Osteoblast (primary cell): ENCODE data around the gene TNK1. TPM values are rescaled to one million over a fixed set of nuclear protein-coding genes. Genes with fewer than 3 reads are reported as not detected.

Experiments
- DNase-seq: peaks from one replicate; pipeline ENCODE4 v3.0.0; 2011; ENCODE audit warnings: low spot score, mixed read lengths; ENCODE audit not compliant: insufficient read length; ENCODE audit errors: missing footprints
- H2AFZ ChIP-seq: 2 replicates; pipeline ENCODE4 v1.6.0; 2011; ENCODE audit warnings: mild to moderate bottlenecking, low read length
- H3K27ac ChIP-seq: 2 replicates; pipeline ENCODE4 v1.5.1; 2011; ENCODE audit warnings: mild to moderate bottlenecking, low read depth, low read length, moderate library complexity
- H3K27me3 ChIP-seq: 2 replicates; pipeline ENCODE4 v1.6.0; 2012; ENCODE audit warnings: mild to moderate bottlenecking, control low read depth, inconsistent platforms, low read length, moderate library complexity; ENCODE audit not compliant: insufficient read depth
- H3K36me3 ChIP-seq: 2 replicates; pipeline ENCODE4 v1.5.1; 2011; ENCODE audit warnings: mild to moderate bottlenecking, low read length, control low read depth, moderate library complexity; ENCODE audit not compliant: insufficient read depth
- H3K4me1 ChIP-seq: 2 replicates; pipeline ENCODE4 v1.5.1; 2011; ENCODE audit warnings: mild to moderate bottlenecking, low read length, control low read depth, moderate library complexity; ENCODE audit not compliant: insufficient read depth
- H3K4me2 ChIP-seq: 2 replicates; pipeline ENCODE4 v1.6.0; 2011; ENCODE audit warnings: mild to moderate bottlenecking, low read length; ENCODE audit not compliant: insufficient read depth
- H3K4me3 ChIP-seq: fragments of 200-600 bp; sonication (generic); 3 replicates; pipeline ENCODE4 v1.5.1; 2012; ENCODE audit warnings: mild to moderate bottlenecking, low read length, inconsistent platforms; ENCODE audit not compliant: insufficient read depth
- H3K79me2 ChIP-seq: 2 replicates; pipeline ENCODE4 v1.6.0; 2012; ENCODE audit warnings: mild to moderate bottlenecking, low read length, control low read depth, inconsistent platforms; ENCODE audit not compliant: insufficient read depth
- H3K9me3 ChIP-seq: 2 replicates; pipeline ENCODE4 v1.5.1; 2011; ENCODE audit warnings: low read depth, low read length, control low read depth
- H4K20me1 ChIP-seq: 2 replicates; pipeline ENCODE4 v1.6.0; 2012; ENCODE audit warnings: mild to moderate bottlenecking, low read length, control low read depth; ENCODE audit not compliant: insufficient read depth
- CTCF ChIP-seq: IDR thresholded peaks from 2 replicates; pipeline ENCODE4 v1.5.1; 2011; ENCODE audit warnings: mild to moderate bottlenecking, low read depth, low read length, moderate library complexity; ENCODE audit errors: extremely low read depth
- total RNA-seq: library from RNA; depleted of rRNA; stranded (reverse); fragments of >200 nt; gene quantifications from 2 replicates; pipeline ENCODE4 v1.2.3, GENCODE V29; 2012

TNK1 gene
- total RNA-seq, 1 donor: 0.36 TPM

- peaks cover 3% of the 10 kb centered on the region for H3K4me1 ChIP-seq
- H3K4me3 ChIP-seq: peak overlapping the region; percentile 50
- peak overlapping the region; percentile 71 for H3K4me2 ChIP-seq
- H3K27me3 ChIP-seq: peaks cover 48% of the 10 kb centered on the region
- DNase-seq: peak; percentile 69
- H3K9me3 ChIP-seq: peaks cover 5% of the 10 kb centered on the region
- H3K27ac ChIP-seq: no peak overlapping the region
- no peaks in the 10 kb centered on the region for H4K20me1 ChIP-seq
- H2AFZ ChIP-seq: no peak overlapping the region
- H3K79me2 ChIP-seq: no peaks in the 10 kb centered on the region
- TF ChIP-seq CTCF: no peak
- H3K36me3 ChIP-seq: no peaks in the 10 kb centered on the region
Observed at GRCh38 chr17:7383371-7383741, 2.5 kb downstream of the TNK1 start.

- Histone ChIP-seq H3K9me3 (peaks cover 5% of the 10 kb centered on the region), H3K4me3 (peak overlapping the region; percentile 50), H3K36me3 (peaks cover 2% of the 10 kb centered on the region), H3K4me2 (peak overlapping the region; percentile 71), H2AFZ (no peak overlapping the region), H4K20me1 (peaks cover 2% of the 10 kb centered on the region), H3K27ac (no peak overlapping the region), H3K27me3 (peaks cover 48% of the 10 kb centered on the region), H3K79me2 (no peaks in the 10 kb centered on the region), H3K4me1 (peaks cover 3% of the 10 kb centered on the region)
- DNase-seq: peak; percentile 96
- TF ChIP-seq CTCF: no peak
Observed at GRCh38 chr17:7383742-7384488, 3.0 kb downstream of the TNK1 start.

- DNase-seq: no peak
- Histone ChIP-seq H3K4me3 (no peak overlapping the region), H3K79me2 (no peaks in the 10 kb centered on the region), H3K36me3 (peaks cover 9% of the 10 kb centered on the region), H3K4me2 (peak overlapping the region; percentile 71), H3K27me3 (peaks cover 44% of the 10 kb centered on the region), H2AFZ (no peak overlapping the region), H4K20me1 (peaks cover 2% of the 10 kb centered on the region), H3K9me3 (peaks cover under 1% of the 10 kb centered on the region), H3K27ac (no peak overlapping the region), H3K4me1 (peaks cover 3% of the 10 kb centered on the region)
- no peak for TF ChIP-seq CTCF
Observed at GRCh38 chr17:7384489-7385081, 3.7 kb downstream of the TNK1 start.

- peaks cover 9% of the 10 kb centered on the region for H3K4me1 ChIP-seq
- peaks cover 5% of the 10 kb centered on the region for H3K79me2 ChIP-seq
- no peak overlapping the region for H3K4me2 ChIP-seq
- no peak for TF ChIP-seq CTCF
- peaks cover 3% of the 10 kb centered on the region for H3K27me3 ChIP-seq
- peak; percentile 41 for DNase-seq
- peaks cover 2% of the 10 kb centered on the region for H4K20me1 ChIP-seq
- H3K27ac ChIP-seq: no peak overlapping the region
- H3K36me3 ChIP-seq: peaks cover 37% of the 10 kb centered on the region
- no peak overlapping the region for H3K4me3 ChIP-seq
- H3K9me3 ChIP-seq: no peaks in the 10 kb centered on the region
- no peak overlapping the region for H2AFZ ChIP-seq
Observed at GRCh38 chr17:7388856-7389255, 8.0 kb downstream of the TNK1 start.
